ENCODE results near the gene LRRC41.
"Not testable (repeated sequence)": the region's sequence is repeated elsewhere in the genome, so short reads cannot be mapped to it uniquely, and the experiment has no call there.

LRRC41 gene

GRCh38 chr1:46303038-46303871 is at the start of gene LRRC41, which contains the start of gene UQCRH:
Gene LRRC41 (minus strand): TSS chr1:46303616. CDS start chr1:46303322, 294 bp downstream.
Gene UQCRH (plus strand): TSS chr1:46303698. CDS start chr1:46303767, 69 bp downstream.
- FAIRE-seq (peak; percentile 73), DNase-seq (ENCODE audit: low spot score) (peak; percentile 96)

GRCh38 chr1:46352363-46352762 is 48.9 kb upstream of the LRRC41 start:
- FAIRE-seq: no peak
- DNase-seq (ENCODE audit: low spot score): no peak

GRCh38 chr1:46345281-46345680 is 41.9 kb upstream of the LRRC41 start:
- FAIRE-seq: no peak
- no peak for DNase-seq (ENCODE audit: low spot score)

- DNase-seq (ENCODE audit: low spot score) (no peak), FAIRE-seq (no peak)
Measured at GRCh38 chr1:46344481-46344880, 41.1 kb upstream of the LRRC41 start.

- no peak for FAIRE-seq
- no peak for DNase-seq (ENCODE audit: low spot score)
Measured at GRCh38 chr1:46343705-46344104, 40.3 kb upstream of the LRRC41 start.

GRCh38 chr1:46343351-46343695 is 39.9 kb upstream of the LRRC41 start:
- FAIRE-seq (no peak), DNase-seq (ENCODE audit: low spot score) (no peak)

- DNase-seq (ENCODE audit: low spot score): no peak
- FAIRE-seq: no peak
Measured at GRCh38 chr1:46342677-46343350, 39.4 kb upstream of the LRRC41 start.

- DNase-seq (ENCODE audit: low spot score): peak; percentile 71
- FAIRE-seq: peak; percentile 68
Measured at GRCh38 chr1:46342084-46342656, 38.8 kb upstream of the LRRC41 start.

- no peak for DNase-seq (ENCODE audit: low spot score)
- no peak for FAIRE-seq
Measured at GRCh38 chr1:46341222-46342083, 38.0 kb upstream of the LRRC41 start.

- DNase-seq (ENCODE audit: low spot score): peak; percentile 90
- peak; percentile 69 for FAIRE-seq
Measured at GRCh38 chr1:46340404-46341221, 37.2 kb upstream of the LRRC41 start, which contains the start of gene NSUN4. Gene NSUN4 (plus strand): TSS chr1:46340807. CDS start chr1:46340827, 20 bp downstream.

- not testable (repeated sequence) for FAIRE-seq; DNase-seq (ENCODE audit: low spot score)
Measured at GRCh38 chr1:46337409-46337808, 34.0 kb upstream of the LRRC41 start.

- DNase-seq (ENCODE audit: low spot score) (no peak), FAIRE-seq (no peak)
Measured at GRCh38 chr1:46335081-46335480, 31.7 kb upstream of the LRRC41 start.

- DNase-seq (ENCODE audit: low spot score): no peak
- no peak for FAIRE-seq
Measured at GRCh38 chr1:46334030-46334384, 30.6 kb upstream of the LRRC41 start.

- FAIRE-seq (peak; percentile 70), DNase-seq (ENCODE audit: low spot score) (peak; percentile 60)
Measured at GRCh38 chr1:46333300-46334029, 30.0 kb upstream of the LRRC41 start.

- peak; percentile 81 for DNase-seq (ENCODE audit: low spot score)
- peak; percentile 91 for FAIRE-seq
Measured at GRCh38 chr1:46331786-46332540, 28.5 kb upstream of the LRRC41 start.

GRCh38 chr1:46330381-46330780 is 27.0 kb upstream of the LRRC41 start:
- not testable (repeated sequence) for FAIRE-seq; DNase-seq (ENCODE audit: low spot score)

GRCh38 chr1:46329807-46330206 is 26.4 kb upstream of the LRRC41 start:
- not testable (repeated sequence) for FAIRE-seq; DNase-seq (ENCODE audit: low spot score)

GRCh38 chr1:46328182-46328581 is 24.8 kb upstream of the LRRC41 start:
- not testable (repeated sequence) for FAIRE-seq; DNase-seq (ENCODE audit: low spot score)

Measured in RCC 7860 (cell line).